ENCODE measurements around the gene KIF5A.

DNA sequence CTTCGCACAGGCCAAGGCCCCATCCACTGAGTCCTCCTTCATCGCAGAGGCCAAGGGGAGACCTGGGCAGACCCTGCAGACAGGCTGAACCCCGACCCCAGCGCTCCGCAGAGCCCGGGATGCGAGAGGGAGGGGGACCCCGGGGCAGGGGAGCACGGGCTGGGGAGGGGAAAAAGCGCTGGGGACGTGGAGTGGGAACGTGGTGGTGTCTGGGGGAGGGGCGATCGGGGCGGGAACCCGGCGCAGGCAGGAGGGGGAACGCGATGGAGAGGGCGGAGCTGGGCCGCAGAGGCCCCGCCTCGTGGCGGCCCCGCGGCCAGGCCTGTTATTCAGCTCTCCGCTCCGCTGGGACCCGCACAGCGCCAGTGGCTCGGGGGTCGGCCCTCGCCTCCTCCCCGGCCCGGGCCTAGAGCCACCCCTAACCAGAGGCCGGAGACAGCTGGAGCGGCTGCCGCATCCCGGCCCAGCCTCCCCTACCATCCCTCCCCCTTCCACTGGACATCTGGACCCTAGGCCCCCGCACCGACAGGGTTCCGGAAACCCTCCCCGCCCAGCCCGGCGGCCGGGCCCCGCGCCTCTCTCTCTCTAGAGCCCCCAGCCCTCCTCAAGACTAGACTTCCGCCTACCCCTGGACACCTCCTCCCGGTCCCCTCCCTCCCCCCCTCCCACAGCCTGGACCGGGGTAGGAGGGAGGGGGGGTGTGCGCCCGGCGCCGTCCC lies 61.4 kb downstream of the KIF5A start, which contains the start of gene ARHGEF25:
- no peak for TF ChIP-seq POLR2A (IDR thresholded peaks at IDR 0.05)
- TF ChIP-seq, protein P1, sequence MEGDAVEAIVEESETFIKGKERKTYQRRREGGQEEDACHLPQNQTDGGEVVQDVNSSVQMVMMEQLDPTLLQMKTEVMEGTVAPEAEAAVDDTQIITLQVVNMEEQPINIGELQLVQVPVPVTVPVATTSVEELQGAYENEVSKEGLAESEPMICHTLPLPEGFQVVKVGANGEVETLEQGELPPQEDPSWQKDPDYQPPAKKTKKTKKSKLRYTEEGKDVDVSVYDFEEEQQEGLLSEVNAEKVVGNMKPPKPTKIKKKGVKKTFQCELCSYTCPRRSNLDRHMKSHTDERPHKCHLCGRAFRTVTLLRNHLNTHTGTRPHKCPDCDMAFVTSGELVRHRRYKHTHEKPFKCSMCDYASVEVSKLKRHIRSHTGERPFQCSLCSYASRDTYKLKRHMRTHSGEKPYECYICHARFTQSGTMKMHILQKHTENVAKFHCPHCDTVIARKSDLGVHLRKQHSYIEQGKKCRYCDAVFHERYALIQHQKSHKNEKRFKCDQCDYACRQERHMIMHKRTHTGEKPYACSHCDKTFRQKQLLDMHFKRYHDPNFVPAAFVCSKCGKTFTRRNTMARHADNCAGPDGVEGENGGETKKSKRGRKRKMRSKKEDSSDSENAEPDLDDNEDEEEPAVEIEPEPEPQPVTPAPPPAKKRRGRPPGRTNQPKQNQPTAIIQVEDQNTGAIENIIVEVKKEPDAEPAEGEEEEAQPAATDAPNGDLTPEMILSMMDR (IDR thresholded peaks at IDR 0.05): no peak

Data from right lobe of liver (tissue), 4 donors.